ENCODE measurements around the gene POLL.

DNA sequence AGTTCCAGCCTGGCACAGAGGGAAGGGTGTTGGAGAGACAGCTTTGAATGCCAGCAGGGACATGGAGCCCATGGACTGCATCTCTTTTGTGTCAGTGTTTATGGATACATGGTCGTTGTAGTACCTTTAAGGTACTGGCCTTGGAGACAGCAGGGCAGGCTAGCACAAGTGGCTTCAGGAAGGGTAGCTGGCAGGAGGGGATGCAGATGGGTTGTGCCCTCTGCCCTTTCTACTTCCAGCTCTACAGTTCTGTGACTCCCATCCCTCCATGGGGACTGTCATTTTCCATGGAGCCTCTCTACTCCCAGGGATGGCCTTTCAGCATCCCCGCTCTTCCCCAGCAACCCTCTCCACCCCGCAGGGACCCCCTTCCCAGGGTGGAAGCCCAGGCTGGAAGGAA, 25.1 kb downstream of the POLL start:
- TF ChIP-seq POLR2A (IDR thresholded peaks at IDR 0.05), result no peak
- TF ChIP-seq EP300 (IDR thresholded peaks at IDR 0.05), result no peak
- TF ChIP-seq, protein P1, sequence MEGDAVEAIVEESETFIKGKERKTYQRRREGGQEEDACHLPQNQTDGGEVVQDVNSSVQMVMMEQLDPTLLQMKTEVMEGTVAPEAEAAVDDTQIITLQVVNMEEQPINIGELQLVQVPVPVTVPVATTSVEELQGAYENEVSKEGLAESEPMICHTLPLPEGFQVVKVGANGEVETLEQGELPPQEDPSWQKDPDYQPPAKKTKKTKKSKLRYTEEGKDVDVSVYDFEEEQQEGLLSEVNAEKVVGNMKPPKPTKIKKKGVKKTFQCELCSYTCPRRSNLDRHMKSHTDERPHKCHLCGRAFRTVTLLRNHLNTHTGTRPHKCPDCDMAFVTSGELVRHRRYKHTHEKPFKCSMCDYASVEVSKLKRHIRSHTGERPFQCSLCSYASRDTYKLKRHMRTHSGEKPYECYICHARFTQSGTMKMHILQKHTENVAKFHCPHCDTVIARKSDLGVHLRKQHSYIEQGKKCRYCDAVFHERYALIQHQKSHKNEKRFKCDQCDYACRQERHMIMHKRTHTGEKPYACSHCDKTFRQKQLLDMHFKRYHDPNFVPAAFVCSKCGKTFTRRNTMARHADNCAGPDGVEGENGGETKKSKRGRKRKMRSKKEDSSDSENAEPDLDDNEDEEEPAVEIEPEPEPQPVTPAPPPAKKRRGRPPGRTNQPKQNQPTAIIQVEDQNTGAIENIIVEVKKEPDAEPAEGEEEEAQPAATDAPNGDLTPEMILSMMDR (IDR thresholded peaks at IDR 0.05), result no peak
